HepG2 (cell line): Measurements from ENCODE around the gene SPACDR. TPM values are rescaled to one million over a fixed set of nuclear protein-coding genes. Genes with fewer than 3 reads are reported as not detected.
A peak's percentile ranks its signal among the peaks of the same experiment; 100 is the strongest.

Source experiments
- AHDC1 ChIP-seq: sonication (generic); formaldehyde crosslinking; IDR thresholded peaks from 2 replicates; pipeline ENCODE4 v1.5.1; 2020; ENCODE audit warnings: mild to moderate bottlenecking, missing genetic modification reagents, borderline replicate concordance
- AKAP8 ChIP-seq: sonication (generic); formaldehyde crosslinking; IDR thresholded peaks from 2 replicates; pipeline ENCODE4 v1.5.1; 2020; ENCODE audit warnings: mild to moderate bottlenecking, missing genetic modification reagents
- BCLAF1 ChIP-seq: fragments of 450-650 bp; IDR thresholded peaks from 2 replicates; pipeline ENCODE4 v1.6.1; 2017; ENCODE audit warnings: mild to moderate bottlenecking
- BRF2 ChIP-seq: sonication (generic); formaldehyde crosslinking; IDR thresholded peaks from 2 replicates; pipeline ENCODE4 v1.8.1; 2022; ENCODE audit warnings: mild to moderate bottlenecking, missing genetic modification reagents
- DPF2 ChIP-seq: sonication (generic); formaldehyde crosslinking; IDR thresholded peaks from 2 replicates; pipeline ENCODE4 v1.4.0; 2020; ENCODE audit warnings: mild to moderate bottlenecking, low read depth, missing genetic modification reagents, borderline replicate concordance
- KLF11 ChIP-seq: IDR thresholded peaks from 2 replicates; pipeline ENCODE4 v1.6.1; 2016; ENCODE audit warnings: missing compliant biosample characterization
- POLR2A ChIP-seq, 2 experiments: IDR thresholded peaks; 2 replicates each; pipeline ENCODE4 v1.6.1; 2011; ENCODE audit warnings: low read depth in 2 of 2, low read length in 2 of 2, mild to moderate bottlenecking in 1 of 2, moderate library complexity in 1 of 2; ENCODE audit not compliant: insufficient read depth in 1 of 2
- REXO4 ChIP-seq: sonication (generic); formaldehyde crosslinking; IDR thresholded peaks from 2 replicates; pipeline ENCODE4 v1.8.0; 2022; ENCODE audit warnings: missing genetic modification reagents, mild to moderate bottlenecking, borderline replicate concordance
- SPEN ChIP-seq: sonication (generic); formaldehyde crosslinking; IDR thresholded peaks from 2 replicates; pipeline ENCODE4 v1.5.1; 2020; ENCODE audit warnings: low read depth, mild to moderate bottlenecking, missing genetic modification reagents
- ZC3H13 ChIP-seq: sonication (generic); formaldehyde crosslinking; IDR thresholded peaks from 2 replicates; pipeline ENCODE4 v1.8.1; 2023; ENCODE audit warnings: mild to moderate bottlenecking, missing genetic modification reagents, moderate library complexity
- ZNF431 ChIP-seq: sonication (generic); formaldehyde crosslinking; IDR thresholded peaks from 2 replicates; pipeline ENCODE4 v1.9.0; 2022; ENCODE audit warnings: missing genetic modification reagents, low read depth, mild to moderate bottlenecking, borderline replicate concordance
- ZNF605 ChIP-seq: sonication (generic); formaldehyde crosslinking; IDR thresholded peaks from 2 replicates; pipeline ENCODE4 v1.8.0; 2022; ENCODE audit warnings: mild to moderate bottlenecking, missing genetic modification reagents
- ZNF772 ChIP-seq: sonication (generic); formaldehyde crosslinking; IDR thresholded peaks from 2 replicates; pipeline ENCODE4 v1.5.0; 2020; ENCODE audit warnings: mild to moderate bottlenecking, missing genetic modification reagents
- ZNF891 ChIP-seq: sonication (generic); formaldehyde crosslinking; IDR thresholded peaks from 2 replicates; pipeline ENCODE4 v1.5.0; 2020; ENCODE audit warnings: mild to moderate bottlenecking, missing genetic modification reagents
- polyA plus RNA-seq, 8 experiments: library from polyadenylated mRNA; depleted of rRNA in 3 of 8; stranded (reverse) in 7 of 8; unstranded in 1 of 8; fragments of >200 nt; fragmentation: Illumina TruSeq in 4 of 8; extraction: Trizol in 4 of 8; gene quantifications; 2 replicates each; pipeline versions ENCODE4 v1.2.1 to v1.2.3, GENCODE V29; 2011 to 2016; ENCODE audit warnings: low read depth in 4 of 8, missing spikeins in 1 of 8, mixed read lengths in 1 of 8; ENCODE audit not compliant: insufficient read depth in 1 of 8
- total RNA-seq, 5 experiments: library from RNA; depleted of rRNA; stranded (reverse); fragments of >200 nt; fragmentation: Illumina TruSeq; extraction: Trizol; gene quantifications; 2 replicates each; pipeline ENCODE4 v1.2.3, GENCODE V29; 2016; ENCODE audit warnings: low read depth in 1 of 5
- TF ChIP-seq, protein P1 (sequence below): IDR thresholded peaks from 2 replicates; pipeline ENCODE4 v1.6.1; 2018; ENCODE audit warnings: missing genetic modification reagents, mild to moderate bottlenecking, missing compliant biosample characterization
- TF ChIP-seq, protein P2 (sequence below): sonication (generic); formaldehyde crosslinking; IDR thresholded peaks from 2 replicates; pipeline ENCODE4 v1.5.0; 2020; ENCODE audit warnings: mild to moderate bottlenecking, missing genetic modification reagents

Gene SPACDR
- total and polyA plus RNA-seq, 2 of the 13 experiments (the other 11 are each of a cell fraction or from before 2014, with no cell fraction given), result 0.41 TPM; not detected in 1

DNA sequence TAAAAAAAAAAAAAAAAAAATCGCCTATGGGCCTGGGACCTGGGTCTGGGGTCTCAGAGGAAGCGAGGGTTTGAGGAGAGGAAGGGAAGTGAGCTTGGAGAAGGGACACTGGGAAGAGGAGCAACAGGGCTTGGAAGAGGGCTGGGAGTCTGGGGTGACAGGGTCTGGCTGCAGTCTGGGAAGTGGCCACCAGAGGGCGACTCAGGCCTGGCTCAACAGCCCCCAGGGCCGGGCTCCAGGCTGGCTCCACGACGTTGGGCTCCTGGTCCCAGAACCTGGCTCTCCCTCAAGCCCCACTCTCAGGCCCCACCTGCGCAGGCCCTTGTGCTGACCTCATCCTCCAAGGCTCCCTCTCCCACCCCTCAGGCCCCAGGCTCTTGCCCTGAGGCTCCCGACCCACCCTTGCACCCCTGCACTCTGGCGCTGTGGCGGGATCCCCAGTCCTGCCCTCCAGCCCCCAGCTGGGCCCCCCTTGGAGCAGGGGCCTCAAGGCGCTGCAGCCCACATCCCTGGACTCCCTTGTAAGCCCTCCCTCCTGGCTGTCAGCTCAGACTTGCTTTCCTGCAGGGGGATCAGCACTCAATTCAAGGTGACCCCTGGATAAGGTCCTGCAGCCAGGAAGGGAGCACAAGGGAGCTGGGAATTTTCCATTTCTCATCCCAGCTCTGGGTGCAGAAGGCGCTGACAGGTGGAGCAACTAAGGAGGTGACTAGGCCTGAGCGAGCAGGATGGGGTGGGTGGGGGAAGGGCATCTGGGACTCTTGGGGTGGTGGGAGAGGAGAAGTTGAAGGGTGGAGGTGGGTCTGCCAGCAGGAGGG, 5.4 kb upstream of the SPACDR start (continued):
- TF ChIP-seq AHDC1 (CRISPR knock-in tag) (no peak), ZC3H13 (CRISPR knock-in tag) (no peak), ZNF605 (CRISPR knock-in tag) (no peak), DPF2 (CRISPR knock-in tag) (no peak), ZNF772 (CRISPR knock-in tag) (peak; percentile 63; the same call in 1 of the 2 replicates), KLF11 (CRISPR knock-in tag) (no peak), SPEN (0 out of 2 replicates have a peak, but pooled peaks have one; percentile 41), ZNF431 (CRISPR knock-in tag) (no peak), BCLAF1 (no peak), POLR2A (IDR thresholded peaks at IDR 0.05; ENCODE audit: insufficient read depth in 1 of 2, low read depth in 2 of 2, low read length in 2 of 2) (no peak), AKAP8 (no peak), REXO4 (no peak), BRF2 (0 out of 2 replicates have a peak, but pooled peaks have one; percentile 29), ZNF891 (CRISPR knock-in tag) (0 out of 2 replicates have a peak, but pooled peaks have one; percentile 48)
- TF ChIP-seq, protein P1, sequence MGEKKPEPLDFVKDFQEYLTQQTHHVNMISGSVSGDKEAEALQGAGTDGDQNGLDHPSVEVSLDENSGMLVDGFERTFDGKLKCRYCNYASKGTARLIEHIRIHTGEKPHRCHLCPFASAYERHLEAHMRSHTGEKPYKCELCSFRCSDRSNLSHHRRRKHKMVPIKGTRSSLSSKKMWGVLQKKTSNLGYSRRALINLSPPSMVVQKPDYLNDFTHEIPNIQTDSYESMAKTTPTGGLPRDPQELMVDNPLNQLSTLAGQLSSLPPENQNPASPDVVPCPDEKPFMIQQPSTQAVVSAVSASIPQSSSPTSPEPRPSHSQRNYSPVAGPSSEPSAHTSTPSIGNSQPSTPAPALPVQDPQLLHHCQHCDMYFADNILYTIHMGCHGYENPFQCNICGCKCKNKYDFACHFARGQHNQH (CRISPR knock-in tag), result peak; percentile 44; the same call in 1 of the 2 replicates
- TF ChIP-seq, protein P2, sequence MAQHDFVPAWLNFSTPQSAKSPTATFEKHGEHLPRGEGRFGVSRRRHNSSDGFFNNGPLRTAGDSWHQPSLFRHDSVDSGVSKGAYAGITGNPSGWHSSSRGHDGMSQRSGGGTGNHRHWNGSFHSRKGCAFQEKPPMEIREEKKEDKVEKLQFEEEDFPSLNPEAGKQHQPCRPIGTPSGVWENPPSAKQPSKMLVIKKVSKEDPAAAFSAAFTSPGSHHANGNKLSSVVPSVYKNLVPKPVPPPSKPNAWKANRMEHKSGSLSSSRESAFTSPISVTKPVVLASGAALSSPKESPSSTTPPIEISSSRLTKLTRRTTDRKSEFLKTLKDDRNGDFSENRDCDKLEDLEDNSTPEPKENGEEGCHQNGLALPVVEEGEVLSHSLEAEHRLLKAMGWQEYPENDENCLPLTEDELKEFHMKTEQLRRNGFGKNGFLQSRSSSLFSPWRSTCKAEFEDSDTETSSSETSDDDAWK, result no peak
